ENCODE data around the gene MED10.

GRCh38 chr5:6404129-6404528 lies 25.8 kb upstream of the MED10 start:
- no peak for TF ChIP-seq CTCF (IDR thresholded peaks at IDR 0.05; ENCODE audit: poor library complexity, severe bottlenecking)
- TF ChIP-seq REST (IDR thresholded peaks at IDR 0.05; ENCODE audit: borderline replicate concordance) = no peak
- TF ChIP-seq POLR2AphosphoS5 (IDR thresholded peaks at IDR 0.05) = no peak
- TF ChIP-seq EZH2 (IDR thresholded peaks at IDR 0.05; ENCODE audit: borderline replicate concordance, insufficient read depth, low read length, poor library complexity, severe bottlenecking) = no peak
- no peak for TF ChIP-seq SMC3 (conservative IDR thresholded peaks at IDR 0.05; ENCODE audit: poor library complexity)
- no peak for TF ChIP-seq RAD21 (conservative IDR thresholded peaks at IDR 0.05)
